Stimulated activated CD4-positive, alpha-beta T cell treated with anti-CD3 and anti-CD28 coated beads, Interleukin-4, amount 100 ng/mL, for 24 hours (primary cell): ENCODE results near the gene ROMO1.
"Not testable (repeated sequence)": the region's sequence is repeated elsewhere in the genome, so short reads cannot be mapped to it uniquely, and the experiment has no call there.

ENCODE experiments used
- DNase-seq: peaks from one replicate; pipeline ENCODE4 v3.0.0-alpha.2; 2020

Gene ROMO1

GRCh38 chr20:35731862-35732643, 32.8 kb downstream of the ROMO1 start:
- DNase-seq = no peak

- DNase-seq = no peak
These were observed 33.4 kb downstream of the ROMO1 start for GRCh38 chr20:35732644-35732982.

- no peak for DNase-seq
These were observed 35.2 kb downstream of the ROMO1 start for GRCh38 chr20:35734374-35734773.

- no peak for DNase-seq
These were observed 35.8 kb downstream of the ROMO1 start for GRCh38 chr20:35734777-35735649.

- no peak for DNase-seq
These were observed 36.7 kb downstream of the ROMO1 start for GRCh38 chr20:35735826-35736470.

GRCh38 chr20:35737865-35738333, 38.7 kb downstream of the ROMO1 start:
- no peak for DNase-seq

GRCh38 chr20:35738410-35739179, 39.4 kb downstream of the ROMO1 start:
- DNase-seq = no peak

- DNase-seq = no peak
These were observed 40.3 kb downstream of the ROMO1 start for GRCh38 chr20:35739294-35740163.

GRCh38 chr20:35741892-35742740, 42.9 kb downstream of the ROMO1 start, which contains the start of gene RBM39:
Gene RBM39 (minus strand): TSS chr20:35742260. CDS start chr20:35740874, 1,386 bp downstream.
- DNase-seq = peak; percentile 99

GRCh38 chr20:35742741-35743523, 43.7 kb downstream of the ROMO1 start:
- DNase-seq = no peak

- DNase-seq = no peak
These were observed 44.7 kb downstream of the ROMO1 start for GRCh38 chr20:35743693-35744491.

- DNase-seq = not testable (repeated sequence)
These were observed 45.3 kb downstream of the ROMO1 start for GRCh38 chr20:35744492-35744841.
